Measurements from ENCODE around the gene SUN1. TPM values are rescaled to one million over a fixed set of nuclear protein-coding genes. Genes with fewer than 3 reads are reported as not detected.

SUN1 gene
- total RNA-seq, 1 experiment from 2014 or later, result 181 TPM

GRCh38 chr7:909358-910329 is 77.4 kb downstream of the SUN1 start:
- no TSS peak for BruUV-seq (replicated peaks)
- Histone ChIP-seq H3K4me3 (replicated peaks in 1 of 2; ENCODE audit: low read depth in 1 of 2, low read length in 2 of 2) (peak overlapping the region; percentile 27 to 48), H3K4me2 (ENCODE audit: low read length) (peak overlapping the region; percentile 73), H2AFZ (ENCODE audit: low read depth, low read length, poor library complexity, severe bottlenecking) (no peak overlapping the region), H3K79me2 (ENCODE audit: insufficient read depth, low read length) (no peaks in the 10 kb centered on the region), H3K9me3 (ENCODE audit: control insufficient read depth in 1 of 2, insufficient read depth in 1 of 2, low read depth in 1 of 2, low read length in 2 of 2) (no peaks in the 10 kb centered on the region), H3K27me3 (ENCODE audit: insufficient read depth, low read length) (0 out of 2 replicates have a peak, but pooled peaks cover 2% of the 10 kb centered on the region), H4K20me1 (ENCODE audit: insufficient read depth) (no peaks in the 10 kb centered on the region), H3K36me3 (ENCODE audit: control insufficient read depth in 1 of 2, insufficient read depth in 2 of 2, low read length in 2 of 2) (no peaks in the 10 kb centered on the region), H3K4me1 (ENCODE audit: control insufficient read depth in 1 of 2, insufficient read depth in 2 of 2, low read length in 2 of 2) (peaks cover 6 to 20% of the 10 kb centered on the region in 2 experiments), H3K27ac (ENCODE audit: low read depth, low read length) (peak overlapping the region; percentile 54; the same call in 1 of the 2 replicates), H3K9ac (ENCODE audit: low read length) (peak overlapping the region; percentile 53), H3K9me2 (ENCODE audit: insufficient read depth) (no peaks in the 10 kb centered on the region)
- ATAC-seq (peak; percentile 58), DNase-seq (ENCODE audit: low read depth, low spot score) (no peak)
- no peak for TF ChIP-seq EZH2phosphoT487 (IDR thresholded peaks at IDR 0.05; ENCODE audit: borderline replicate concordance)
- TF ChIP-seq ZFX (IDR thresholded peaks at IDR 0.05), result no peak
- no peak for TF ChIP-seq JUND (IDR thresholded peaks at IDR 0.05)
- CTCF ChIA-PET, result interaction anchor here (1.4 kb wide), 1 partner anchor 35 kb away, joined by 3 read pairs; no protein-coding TSS in a partner anchor
- RAD21 ChIA-PET (ENCODE audit: low non-redundant PET in 1 of 2, low total read pairs in 2 of 2, uncharacterized antibody in 2 of 2, unreplicated experiment in 2 of 2), result interaction anchor here in 1 of 2 experiments (0.6 kb wide), 1 partner anchor 30 kb away, joined by 7 read pairs; no protein-coding TSS in a partner anchor
- intact Hi-C loops (cut with micrococcal nuclease), result loop anchor here (2.0 to 10.0 kb wide), 2 partner anchors 45 to 155 kb away; partner anchors contain the start of gene ADAP1
- POLR2A ChIA-PET, result no interaction called here

- 0 out of 2 replicates have a peak, but pooled peaks cover 2% of the 10 kb centered on the region for H3K27me3 ChIP-seq (ENCODE audit: insufficient read depth, low read length)
- BruUV-seq (replicated peaks), result no TSS peak
- no peaks in the 10 kb centered on the region for H3K79me2 ChIP-seq (ENCODE audit: insufficient read depth, low read length)
- ATAC-seq (no peak), DNase-seq (ENCODE audit: low read depth, low spot score) (no peak)
- no peak overlapping the region for H3K27ac ChIP-seq (ENCODE audit: low read depth, low read length)
- H3K4me2 ChIP-seq (ENCODE audit: low read length), result no peak overlapping the region
- no peaks in the 10 kb centered on the region for H3K9me2 ChIP-seq (ENCODE audit: insufficient read depth)
- no peak overlapping the region for H3K4me3 ChIP-seq (replicated peaks in 1 of 2; ENCODE audit: low read depth in 1 of 2, low read length in 2 of 2)
- peaks cover 6 to 20% of the 10 kb centered on the region in 2 experiments for H3K4me1 ChIP-seq (ENCODE audit: control insufficient read depth in 1 of 2, insufficient read depth in 2 of 2, low read length in 2 of 2)
- H2AFZ ChIP-seq (ENCODE audit: low read depth, low read length, poor library complexity, severe bottlenecking), result no peak overlapping the region
- no peaks in the 10 kb centered on the region for H3K36me3 ChIP-seq (ENCODE audit: control insufficient read depth in 1 of 2, insufficient read depth in 2 of 2, low read length in 2 of 2)
- intact Hi-C loops (cut with micrococcal nuclease), result no loop called here
- CTCF ChIA-PET, result no interaction called here
- no peaks in the 10 kb centered on the region for H3K9me3 ChIP-seq (ENCODE audit: control insufficient read depth in 1 of 2, insufficient read depth in 1 of 2, low read depth in 1 of 2, low read length in 2 of 2)
- POLR2A ChIA-PET, result no interaction called here
- no peak overlapping the region for H3K9ac ChIP-seq (ENCODE audit: low read length)
- no peaks in the 10 kb centered on the region for H4K20me1 ChIP-seq (ENCODE audit: insufficient read depth)
- RAD21 ChIA-PET (ENCODE audit: low non-redundant PET in 1 of 2, low total read pairs in 2 of 2, uncharacterized antibody in 2 of 2, unreplicated experiment in 2 of 2), result no interaction called here
- TF ChIP-seq, protein P1, sequence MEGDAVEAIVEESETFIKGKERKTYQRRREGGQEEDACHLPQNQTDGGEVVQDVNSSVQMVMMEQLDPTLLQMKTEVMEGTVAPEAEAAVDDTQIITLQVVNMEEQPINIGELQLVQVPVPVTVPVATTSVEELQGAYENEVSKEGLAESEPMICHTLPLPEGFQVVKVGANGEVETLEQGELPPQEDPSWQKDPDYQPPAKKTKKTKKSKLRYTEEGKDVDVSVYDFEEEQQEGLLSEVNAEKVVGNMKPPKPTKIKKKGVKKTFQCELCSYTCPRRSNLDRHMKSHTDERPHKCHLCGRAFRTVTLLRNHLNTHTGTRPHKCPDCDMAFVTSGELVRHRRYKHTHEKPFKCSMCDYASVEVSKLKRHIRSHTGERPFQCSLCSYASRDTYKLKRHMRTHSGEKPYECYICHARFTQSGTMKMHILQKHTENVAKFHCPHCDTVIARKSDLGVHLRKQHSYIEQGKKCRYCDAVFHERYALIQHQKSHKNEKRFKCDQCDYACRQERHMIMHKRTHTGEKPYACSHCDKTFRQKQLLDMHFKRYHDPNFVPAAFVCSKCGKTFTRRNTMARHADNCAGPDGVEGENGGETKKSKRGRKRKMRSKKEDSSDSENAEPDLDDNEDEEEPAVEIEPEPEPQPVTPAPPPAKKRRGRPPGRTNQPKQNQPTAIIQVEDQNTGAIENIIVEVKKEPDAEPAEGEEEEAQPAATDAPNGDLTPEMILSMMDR (IDR thresholded peaks at IDR 0.05 in 2 of 3, conservative IDR thresholded peaks at IDR 0.05 in 1 of 3; ENCODE audit: borderline replicate concordance in 1 of 3, insufficient read depth in 1 of 3, low read depth in 2 of 3, low read length in 2 of 3), result no peak
- TF ChIP-seq SIN3A (IDR thresholded peaks at IDR 0.05; ENCODE audit: low read depth) (no peak), EGR1 (IDR thresholded peaks at IDR 0.05; ENCODE audit: low read depth) (no peak), POLR2A (IDR thresholded peaks at IDR 0.05; ENCODE audit: borderline replicate concordance, extremely low read depth, insufficient read depth, insufficient read length) (no peak), EZH2 (IDR thresholded peaks at IDR 0.05) (no peak), EZH2phosphoT487 (IDR thresholded peaks at IDR 0.05; ENCODE audit: borderline replicate concordance) (no peak), YY1 (IDR thresholded peaks at IDR 0.05; ENCODE audit: extremely low read depth, insufficient replicate concordance, low read depth, low read length) (no peak), CEBPB (IDR thresholded peaks at IDR 0.05; ENCODE audit: low read depth) (no peak), ELF1 (IDR thresholded peaks at IDR 0.05; ENCODE audit: borderline replicate concordance, low read depth) (no peak), SRF (IDR thresholded peaks at IDR 0.05; ENCODE audit: low read depth) (no peak)
- TF ChIP-seq, protein P2, sequence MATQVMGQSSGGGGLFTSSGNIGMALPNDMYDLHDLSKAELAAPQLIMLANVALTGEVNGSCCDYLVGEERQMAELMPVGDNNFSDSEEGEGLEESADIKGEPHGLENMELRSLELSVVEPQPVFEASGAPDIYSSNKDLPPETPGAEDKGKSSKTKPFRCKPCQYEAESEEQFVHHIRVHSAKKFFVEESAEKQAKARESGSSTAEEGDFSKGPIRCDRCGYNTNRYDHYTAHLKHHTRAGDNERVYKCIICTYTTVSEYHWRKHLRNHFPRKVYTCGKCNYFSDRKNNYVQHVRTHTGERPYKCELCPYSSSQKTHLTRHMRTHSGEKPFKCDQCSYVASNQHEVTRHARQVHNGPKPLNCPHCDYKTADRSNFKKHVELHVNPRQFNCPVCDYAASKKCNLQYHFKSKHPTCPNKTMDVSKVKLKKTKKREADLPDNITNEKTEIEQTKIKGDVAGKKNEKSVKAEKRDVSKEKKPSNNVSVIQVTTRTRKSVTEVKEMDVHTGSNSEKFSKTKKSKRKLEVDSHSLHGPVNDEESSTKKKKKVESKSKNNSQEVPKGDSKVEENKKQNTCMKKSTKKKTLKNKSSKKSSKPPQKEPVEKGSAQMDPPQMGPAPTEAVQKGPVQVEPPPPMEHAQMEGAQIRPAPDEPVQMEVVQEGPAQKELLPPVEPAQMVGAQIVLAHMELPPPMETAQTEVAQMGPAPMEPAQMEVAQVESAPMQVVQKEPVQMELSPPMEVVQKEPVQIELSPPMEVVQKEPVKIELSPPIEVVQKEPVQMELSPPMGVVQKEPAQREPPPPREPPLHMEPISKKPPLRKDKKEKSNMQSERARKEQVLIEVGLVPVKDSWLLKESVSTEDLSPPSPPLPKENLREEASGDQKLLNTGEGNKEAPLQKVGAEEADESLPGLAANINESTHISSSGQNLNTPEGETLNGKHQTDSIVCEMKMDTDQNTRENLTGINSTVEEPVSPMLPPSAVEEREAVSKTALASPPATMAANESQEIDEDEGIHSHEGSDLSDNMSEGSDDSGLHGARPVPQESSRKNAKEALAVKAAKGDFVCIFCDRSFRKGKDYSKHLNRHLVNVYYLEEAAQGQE (IDR thresholded peaks at IDR 0.05; ENCODE audit: low read depth), result no peak
Observed at GRCh38 chr7:910441-910861, 78.2 kb downstream of the SUN1 start.
